ENCODE results near the gene B3GNT7. TPM values are rescaled to one million over a fixed set of nuclear protein-coding genes. Genes with fewer than 3 reads are reported as not detected.
A peak's percentile ranks its signal among the peaks of the same experiment; 100 is the strongest.

Gene B3GNT7
- total RNA-seq, 2 experiments from 2014 or later = 0.14 to 0.25 TPM

DNA sequence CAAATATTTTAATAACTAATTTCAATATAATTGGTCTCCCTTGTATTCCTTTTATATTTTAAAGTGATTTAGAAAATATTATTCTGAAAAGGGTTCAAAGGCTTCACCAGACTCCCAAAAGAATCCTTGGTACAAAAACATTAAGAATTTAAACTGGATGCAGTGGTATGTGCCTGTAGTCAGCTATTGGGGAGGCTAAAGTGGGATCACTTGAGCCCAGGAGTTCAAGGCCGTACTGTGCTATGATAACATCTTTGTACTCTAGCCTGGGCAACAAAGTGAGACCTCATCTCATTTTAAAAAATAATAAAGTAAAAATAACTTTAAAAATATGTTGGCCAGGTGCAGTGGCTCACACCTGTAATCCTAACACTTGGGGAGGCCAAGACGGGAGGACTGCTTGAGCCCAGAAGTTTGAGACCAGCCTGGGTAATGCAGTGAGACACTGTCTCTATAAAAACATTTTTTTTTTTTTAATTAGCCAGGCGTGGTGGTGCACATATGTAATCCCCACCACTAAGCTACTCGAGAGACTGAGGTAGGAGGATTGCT lies 54.1 kb downstream of the B3GNT7 start:
- peaks cover 19% of the 10 kb centered on the region for H3K4me1 Mint-ChIP-seq
- H3K9me3 Mint-ChIP-seq = no peaks in the 10 kb centered on the region
- H3K27me3 Mint-ChIP-seq = peaks cover 4% of the 10 kb centered on the region
- no peak overlapping the region for H3K27ac Mint-ChIP-seq
- H3K4me3 Mint-ChIP-seq = no peak overlapping the region
- peaks cover 32% of the 10 kb centered on the region for H3K36me3 Mint-ChIP-seq
- no peak for DNase-seq

DNA sequence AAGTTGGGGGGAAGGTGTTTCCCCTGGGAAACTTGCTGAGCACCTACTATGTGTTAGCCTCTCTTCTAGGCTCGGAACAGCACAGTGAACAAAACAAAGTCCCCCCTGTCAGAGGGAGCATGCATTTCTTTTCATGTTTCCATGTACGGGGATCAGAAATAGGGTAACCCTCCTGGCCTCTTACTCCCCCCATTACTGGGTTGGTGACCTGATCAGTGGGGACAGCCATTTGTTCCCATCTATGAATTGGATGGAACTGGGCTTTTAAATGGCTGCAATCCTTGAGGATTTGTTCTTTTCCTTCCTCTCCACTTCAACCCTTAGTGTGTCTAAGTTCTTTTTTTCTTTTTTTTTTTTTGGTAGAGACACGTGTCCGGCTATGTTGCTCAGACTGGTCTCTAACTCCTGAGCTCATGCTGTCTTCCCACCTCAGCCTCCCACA lies 55.1 kb downstream of the B3GNT7 start:
- no peaks in the 10 kb centered on the region for H3K9me3 Mint-ChIP-seq
- peaks cover 4% of the 10 kb centered on the region for H3K27me3 Mint-ChIP-seq
- H3K4me3 Mint-ChIP-seq = peak overlapping the region; percentile 40
- DNase-seq = no peak
- H3K4me1 Mint-ChIP-seq = peaks cover 23% of the 10 kb centered on the region
- H3K27ac Mint-ChIP-seq = peak overlapping the region; percentile 70
- peaks cover 42% of the 10 kb centered on the region for H3K36me3 Mint-ChIP-seq

Other genes starting within 250 kb of the B3GNT7 start
- gene ARMC9, start 197.1 kb upstream of the B3GNT7 start, total RNA-seq = 1 to 10 TPM; 3.9 to 5.1 TPM
- gene NCL, start 68.8 kb downstream of the B3GNT7 start, total RNA-seq = 1,000 to 10,000 TPM; 2,049 to 2,118 TPM
- not detected for gene NMUR1, start 134.7 kb downstream of the B3GNT7 start, total RNA-seq
- not detected for gene TEX44, start 197.2 kb downstream of the B3GNT7 start, total RNA-seq